ENCODE results near the gene EPO.
A peak's percentile ranks its signal among the peaks of the same experiment; 100 is the strongest.

The EPO gene

DNA sequence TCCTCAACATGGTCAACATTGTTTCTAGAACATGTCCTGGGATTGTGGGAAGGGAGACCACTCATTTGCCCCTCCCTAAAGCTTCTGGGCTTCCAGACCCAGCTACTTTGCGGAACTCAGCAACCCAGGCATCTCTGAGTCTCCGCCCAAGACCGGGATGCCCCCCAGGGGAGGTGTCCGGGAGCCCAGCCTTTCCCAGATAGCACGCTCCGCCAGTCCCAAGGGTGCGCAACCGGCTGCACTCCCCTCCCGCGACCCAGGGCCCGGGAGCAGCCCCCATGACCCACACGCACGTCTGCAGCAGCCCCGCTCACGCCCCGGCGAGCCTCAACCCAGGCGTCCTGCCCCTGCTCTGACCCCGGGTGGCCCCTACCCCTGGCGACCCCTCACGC lies at the start of gene EPO:
EPO (plus strand) TSS at position 190 of the 392 bp plus-strand sequence. CDS start 513 bp downstream, outside the sequence.
- DNase-seq: no peak

DNA sequence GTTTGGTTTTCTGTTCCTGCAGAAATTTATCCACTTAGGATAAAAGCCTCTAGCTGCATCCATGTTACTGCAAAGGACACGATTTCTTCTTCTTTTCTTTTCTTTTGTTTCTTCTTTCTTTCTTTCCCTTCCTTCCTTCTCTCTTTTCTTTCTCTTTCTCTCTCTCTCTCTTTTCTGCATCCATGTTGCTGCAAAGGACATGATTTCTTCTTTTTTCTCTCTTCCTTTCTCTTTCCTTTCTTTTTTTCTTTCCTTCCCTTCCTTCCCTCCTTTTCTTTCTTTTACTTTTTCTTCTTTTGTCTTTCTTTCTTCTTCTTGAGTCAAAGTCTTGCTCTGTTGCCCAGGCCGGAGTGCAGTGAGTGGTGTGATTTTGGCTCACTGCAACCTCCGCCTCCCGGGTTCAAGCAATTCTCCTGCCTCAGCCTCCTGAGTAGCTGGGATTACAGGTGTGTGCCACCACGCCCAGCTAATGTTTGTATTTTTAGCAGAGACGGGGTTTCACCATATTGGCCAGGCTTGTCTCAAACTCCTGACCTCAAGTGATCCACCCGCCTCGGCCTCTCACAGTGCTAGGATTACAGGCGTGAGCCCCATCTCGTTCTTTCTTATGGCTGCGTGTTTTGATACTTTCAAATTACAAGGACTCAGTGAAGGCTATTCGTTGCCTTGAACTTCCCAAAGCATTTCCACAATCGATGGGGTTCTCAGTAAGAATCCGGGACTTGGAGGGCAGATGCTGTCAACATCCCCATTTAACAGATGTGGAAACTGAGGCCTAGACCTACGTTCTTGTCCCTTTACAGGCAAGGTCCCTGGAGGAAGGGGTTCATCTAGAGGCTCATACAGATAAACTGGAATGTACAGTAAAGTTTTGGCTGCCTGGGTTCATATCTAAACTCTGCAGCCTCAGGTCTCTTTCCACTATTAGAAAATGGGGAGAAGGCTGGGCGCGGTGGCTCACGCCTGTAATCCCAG lies 48.6 kb upstream of the EPO start:
- DNase-seq: no peak

DNA sequence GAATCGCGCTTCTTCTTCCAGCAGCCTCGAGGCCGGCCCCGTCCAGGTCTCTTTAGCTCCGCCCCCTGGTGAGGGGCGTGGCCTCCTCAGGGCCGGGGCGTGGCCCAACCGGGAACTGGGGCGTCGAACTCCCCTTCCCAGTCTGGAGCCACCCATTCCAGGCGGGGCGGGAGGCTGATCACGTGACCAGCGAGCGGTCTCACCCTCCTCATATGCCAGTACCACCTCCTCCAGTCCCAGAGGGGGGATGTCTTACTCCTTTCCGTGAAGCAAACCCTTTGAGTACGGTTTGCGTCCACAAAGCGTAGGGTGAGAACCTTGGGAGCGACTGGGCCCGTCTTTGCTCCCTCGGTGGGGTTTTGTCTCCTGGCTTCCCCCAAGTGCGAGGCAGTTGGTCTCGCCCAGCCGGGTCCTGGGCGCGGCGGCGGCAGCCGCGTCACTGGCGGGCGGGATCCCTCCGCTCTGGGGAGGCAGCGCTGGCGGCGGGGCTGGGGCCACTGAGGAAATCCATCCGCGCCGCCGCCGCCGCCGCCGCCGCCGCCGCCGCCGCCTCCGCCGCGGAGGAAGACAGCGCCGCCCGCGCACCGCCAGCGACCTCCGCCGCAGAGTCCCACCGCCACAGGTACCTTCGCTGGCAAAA lies 46.8 kb upstream of the EPO start, which contains the start of gene GNB2:
GNB2 (plus strand) TSS at position 439 of the 640 bp plus-strand sequence. CDS start 2,526 bp downstream, outside the sequence.
- peak; percentile 99 for DNase-seq

DNA sequence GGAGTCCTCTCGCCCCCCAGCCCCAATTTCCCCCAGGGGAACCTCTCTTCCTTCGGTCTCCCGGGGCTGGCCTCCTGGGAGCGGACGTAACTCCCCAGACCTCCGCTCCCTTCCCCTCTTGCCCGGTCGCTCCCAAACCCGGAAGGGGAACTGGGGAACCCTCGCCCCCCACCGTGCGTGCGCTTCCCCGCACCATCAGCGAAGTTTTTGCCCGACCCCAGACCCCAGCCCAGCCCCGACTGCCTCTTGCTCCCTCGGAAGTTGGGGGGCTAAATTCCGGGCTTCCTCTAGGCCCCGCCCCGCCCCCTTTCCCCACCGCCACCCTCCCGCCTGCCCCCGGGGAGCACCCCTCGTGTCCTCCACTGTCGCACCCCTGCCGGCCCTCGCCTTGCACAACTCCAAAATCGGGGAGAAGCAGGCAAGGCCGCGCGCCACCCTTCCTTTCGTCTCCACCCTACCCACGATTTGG lies 46.3 kb upstream of the EPO start:
- DNase-seq: peak; percentile 61

DNA sequence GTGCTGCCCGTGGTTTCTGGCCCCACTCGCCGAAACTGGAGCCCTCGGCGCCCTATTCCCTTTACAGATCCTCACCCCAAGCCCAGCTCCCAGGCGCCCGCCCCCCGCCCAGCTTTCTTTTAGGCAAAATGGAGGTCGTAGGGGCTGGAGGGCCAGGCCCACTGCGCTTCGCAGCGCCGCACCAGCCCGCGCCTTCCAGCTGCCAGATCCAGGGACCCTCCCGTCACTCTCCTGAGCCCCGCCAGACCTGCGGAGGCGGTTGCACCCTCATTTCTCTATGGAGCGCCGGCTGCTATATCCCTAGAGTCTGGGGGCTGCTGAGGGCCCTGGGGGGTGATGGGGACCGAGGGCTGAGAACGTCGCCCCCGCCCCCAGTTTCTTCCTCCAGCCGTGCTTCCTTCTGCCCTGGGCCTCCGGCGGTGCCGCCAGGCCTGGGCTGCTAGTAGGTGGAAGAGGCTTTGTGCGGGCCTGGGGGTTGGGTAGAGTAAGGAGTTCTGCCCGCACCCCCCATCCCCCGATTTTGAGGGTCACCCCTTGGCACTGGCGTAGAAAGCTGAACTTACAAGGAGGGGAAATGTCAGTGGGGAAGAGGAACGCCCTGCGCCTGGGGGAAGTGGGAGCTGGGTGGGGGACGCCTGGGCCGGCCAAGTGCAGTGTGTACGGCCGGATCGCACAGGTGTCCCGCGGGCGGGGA lies 45.7 kb upstream of the EPO start:
- DNase-seq: peak; percentile 47

DNA sequence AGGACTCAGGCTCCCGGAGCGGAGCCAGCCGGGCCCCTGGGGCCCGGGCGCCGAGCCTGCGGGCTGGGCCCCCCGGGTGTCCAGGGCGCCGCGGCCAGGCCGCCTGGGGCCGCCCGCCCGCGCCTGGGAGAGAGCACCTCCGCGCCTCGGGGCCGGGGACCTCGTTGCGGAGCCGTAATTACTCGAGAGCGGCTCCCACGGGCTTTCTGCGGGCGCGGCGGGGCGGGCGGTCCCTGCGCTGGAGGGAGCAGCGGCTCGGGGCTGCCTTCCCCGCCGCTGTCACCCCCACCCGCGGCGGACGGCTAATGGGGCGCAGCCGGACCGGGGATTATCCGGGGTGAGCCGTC lies 45.2 kb upstream of the EPO start:
- peak; percentile 53 for DNase-seq

DNA sequence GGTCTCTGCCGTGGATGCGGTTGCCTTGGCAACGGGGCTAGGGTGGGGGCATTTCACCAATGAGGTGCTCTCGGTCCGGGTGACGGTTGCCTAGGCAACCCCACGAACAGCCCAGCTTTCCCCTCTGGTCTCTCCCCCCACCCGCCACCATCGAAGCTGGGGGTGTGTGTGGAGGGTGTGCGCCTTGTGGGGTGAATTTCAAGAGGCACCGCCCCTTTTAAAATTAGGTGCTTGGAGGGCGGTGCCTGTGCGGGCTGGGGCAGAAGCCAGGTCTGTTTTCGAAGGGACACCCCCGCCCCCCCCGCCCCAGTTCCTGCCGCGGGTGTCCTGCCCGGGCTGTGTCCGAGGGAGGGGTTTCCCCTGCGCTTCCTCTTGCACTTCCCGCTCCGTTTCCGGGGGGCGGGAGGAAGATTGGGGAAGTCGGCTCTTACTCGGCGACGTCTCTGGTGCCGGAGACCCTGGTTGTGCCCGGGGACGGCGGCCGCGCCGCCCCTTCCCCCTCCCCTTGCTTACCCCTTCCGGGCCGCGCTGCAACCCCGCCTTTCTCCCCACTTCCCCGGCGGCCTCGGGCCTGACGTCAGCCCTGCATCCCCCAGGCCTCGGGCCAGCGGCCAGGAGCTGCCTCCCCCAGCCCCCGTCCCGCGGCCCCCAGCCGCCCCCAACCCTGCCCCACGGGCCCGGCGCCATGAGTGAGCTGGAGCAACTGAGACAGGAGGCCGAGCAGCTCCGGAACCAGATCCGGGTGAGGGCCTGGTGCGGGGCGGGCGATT lies 44.5 kb upstream of the EPO start:
- DNase-seq: peak; percentile 87

DNA sequence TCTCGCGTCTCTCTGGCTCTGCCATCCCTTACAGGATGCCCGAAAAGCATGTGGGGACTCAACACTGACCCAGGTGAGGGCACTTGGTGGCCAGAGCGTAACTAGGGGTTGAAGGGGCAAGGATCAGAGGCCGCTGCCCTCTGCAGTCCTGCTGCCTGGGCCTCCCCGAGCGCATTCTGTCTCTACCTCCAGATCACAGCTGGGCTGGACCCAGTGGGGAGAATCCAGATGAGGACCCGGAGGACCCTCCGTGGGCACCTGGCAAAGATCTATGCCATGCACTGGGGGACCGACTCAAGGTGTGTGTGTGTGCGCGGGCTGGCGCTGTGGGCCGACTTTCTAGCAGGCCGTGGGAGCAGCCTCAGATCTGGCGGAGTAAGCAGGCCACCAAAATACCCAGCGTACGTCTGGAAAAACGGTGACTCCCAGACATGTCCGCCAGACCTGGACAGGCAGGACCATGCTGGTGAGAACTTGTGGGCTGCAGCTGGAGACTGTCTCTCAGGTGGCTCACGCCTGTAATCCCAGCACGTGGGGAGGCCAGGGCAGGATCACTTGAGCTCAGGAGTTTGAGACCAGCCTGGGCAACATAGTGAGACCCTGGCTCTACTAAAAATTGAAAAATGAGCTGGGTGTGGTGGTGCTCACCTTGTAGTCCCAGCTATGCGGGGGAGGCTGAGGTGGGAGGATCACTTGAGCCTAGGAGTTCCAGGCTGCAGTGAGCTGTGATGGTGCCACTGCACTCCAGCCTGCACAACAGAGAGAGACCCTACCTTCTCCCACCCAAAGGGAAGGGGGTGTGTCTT lies 43.6 kb upstream of the EPO start:
- no peak for DNase-seq

DNA sequence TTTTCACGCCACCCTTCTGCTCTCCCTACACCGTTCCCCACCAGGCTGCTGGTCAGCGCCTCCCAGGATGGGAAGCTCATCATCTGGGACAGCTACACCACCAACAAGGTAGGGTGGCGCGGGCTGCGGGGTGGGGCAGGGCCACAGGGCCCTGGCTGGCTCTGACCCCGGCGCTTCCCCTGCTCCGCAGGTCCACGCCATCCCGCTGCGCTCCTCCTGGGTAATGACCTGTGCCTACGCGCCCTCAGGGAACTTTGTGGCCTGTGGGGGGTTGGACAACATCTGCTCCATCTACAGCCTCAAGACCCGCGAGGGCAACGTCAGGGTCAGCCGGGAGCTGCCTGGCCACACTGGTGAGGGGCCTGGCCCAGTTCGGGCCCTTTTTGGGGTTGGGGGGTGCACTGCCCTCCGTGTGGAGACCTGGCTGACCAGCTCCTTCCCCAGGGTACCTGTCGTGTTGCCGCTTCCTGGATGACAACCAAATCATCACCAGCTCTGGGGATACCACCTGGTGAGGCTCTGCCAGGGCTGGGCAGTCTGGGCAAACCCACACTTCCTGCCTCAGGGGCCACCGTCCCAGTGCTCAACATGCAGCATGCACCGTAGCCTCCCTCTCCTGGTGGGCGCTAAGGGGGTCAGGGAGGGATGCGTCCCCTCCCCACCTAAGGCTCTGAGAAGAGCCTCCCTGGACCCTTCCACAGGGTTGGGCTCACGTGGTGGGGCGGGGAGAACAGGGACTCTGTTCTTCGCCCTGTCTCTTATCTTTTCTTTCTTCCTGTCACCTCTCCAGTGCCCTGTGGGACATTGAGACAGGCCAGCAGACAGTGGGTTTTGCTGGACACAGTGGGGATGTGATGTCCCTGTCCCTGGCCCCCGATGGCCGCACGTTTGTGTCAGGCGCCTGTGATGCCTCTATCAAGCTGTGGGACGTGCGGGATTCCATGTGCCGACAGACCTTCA lies 42.7 kb upstream of the EPO start:
- no peak for DNase-seq

DNA sequence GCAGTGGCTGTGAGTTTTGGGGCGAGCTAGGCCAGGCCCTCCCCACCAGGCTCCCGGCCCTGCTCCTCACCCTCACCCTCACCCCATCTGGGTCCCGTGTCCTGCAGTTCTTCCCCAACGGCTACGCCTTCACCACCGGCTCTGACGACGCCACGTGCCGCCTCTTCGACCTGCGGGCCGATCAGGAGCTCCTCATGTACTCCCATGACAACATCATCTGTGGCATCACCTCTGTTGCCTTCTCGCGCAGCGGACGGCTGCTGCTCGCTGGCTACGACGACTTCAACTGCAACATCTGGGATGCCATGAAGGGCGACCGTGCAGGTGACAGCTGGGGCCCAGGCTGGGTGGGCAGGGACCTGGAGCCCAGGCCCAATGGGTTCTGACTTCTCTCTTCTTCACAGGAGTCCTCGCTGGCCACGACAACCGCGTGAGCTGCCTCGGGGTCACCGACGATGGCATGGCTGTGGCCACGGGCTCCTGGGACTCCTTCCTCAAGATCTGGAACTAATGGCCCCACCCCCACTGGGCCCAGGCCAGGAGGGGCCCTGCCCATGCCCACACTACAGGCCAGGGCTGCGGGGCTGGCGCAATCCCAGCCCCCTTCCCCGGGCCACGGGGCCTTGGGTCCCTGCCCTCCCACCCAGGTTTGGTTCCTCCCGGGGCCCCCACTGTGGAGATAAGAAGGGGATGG lies 41.8 kb upstream of the EPO start:
- DNase-seq: no peak

DNA sequence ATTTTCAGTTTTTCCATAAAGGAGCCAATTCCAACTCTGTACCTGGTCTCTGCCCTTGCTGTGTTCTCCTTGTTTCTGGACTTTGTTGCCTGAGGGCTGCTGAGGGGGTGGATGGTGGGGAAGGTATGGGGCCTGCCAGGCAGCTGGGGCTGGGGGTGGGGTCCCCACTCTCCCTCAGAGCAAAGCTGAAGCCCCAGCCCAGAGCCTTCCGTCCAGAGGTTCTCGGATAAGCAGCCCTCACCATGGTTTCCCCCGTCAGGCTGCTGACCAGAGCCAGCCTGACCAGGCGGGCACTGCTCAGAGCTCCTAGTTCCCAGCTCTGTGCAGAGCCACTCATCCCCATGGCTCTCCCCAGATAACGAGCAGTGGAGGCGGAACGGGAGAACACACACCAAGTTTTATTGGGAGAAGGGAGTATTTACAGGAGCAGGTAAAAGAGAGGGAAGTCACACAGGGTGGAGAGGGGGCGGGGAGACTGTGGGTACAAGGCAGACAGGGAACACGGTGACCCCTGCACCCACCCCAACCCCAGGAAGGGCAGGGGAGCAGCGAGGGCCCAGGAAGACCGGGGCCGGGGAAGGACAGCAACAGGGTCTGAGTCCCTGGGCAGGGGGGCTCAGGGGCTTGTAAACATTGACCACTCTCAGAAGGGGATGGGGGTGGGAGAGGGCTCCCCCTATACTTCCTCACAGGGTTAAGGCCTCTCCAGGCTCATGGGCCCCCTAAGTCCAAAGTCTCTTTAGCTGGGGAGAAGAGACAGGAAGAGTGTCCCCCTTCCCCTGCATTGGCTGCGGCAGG lies 40.9 kb upstream of the EPO start:
- DNase-seq: no peak

DNA sequence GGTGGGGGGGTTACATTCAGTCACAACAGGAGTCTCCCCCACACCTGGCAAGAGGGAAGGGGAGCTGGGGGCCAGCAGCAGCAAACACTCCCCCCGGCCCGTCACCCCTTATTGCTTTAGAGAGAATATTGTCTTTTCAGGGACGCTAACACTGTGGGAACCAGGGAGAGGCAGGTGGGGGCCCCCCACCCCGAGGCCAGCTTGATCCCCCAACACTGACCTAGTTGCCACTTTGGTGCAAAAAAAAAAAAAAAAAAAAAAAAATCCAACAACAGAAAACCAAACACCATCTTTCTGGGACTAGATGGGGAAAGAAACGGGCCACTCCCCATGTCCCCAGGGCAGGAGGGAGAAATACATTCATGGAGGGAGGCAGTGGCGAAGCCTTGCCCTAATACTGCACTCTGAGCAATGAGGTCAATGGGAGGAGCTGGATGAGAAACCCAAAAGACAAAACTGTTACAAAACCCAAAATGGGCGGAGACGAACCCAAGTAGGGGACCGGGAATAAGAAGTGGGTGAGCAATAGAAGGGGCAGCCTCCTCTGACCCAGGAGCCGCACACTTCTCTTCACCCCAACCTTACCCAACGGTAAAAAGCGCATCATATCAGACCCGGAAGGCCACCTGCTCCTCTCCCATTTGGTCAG lies 40.2 kb upstream of the EPO start:
- DNase-seq: peak; percentile 5

DNA sequence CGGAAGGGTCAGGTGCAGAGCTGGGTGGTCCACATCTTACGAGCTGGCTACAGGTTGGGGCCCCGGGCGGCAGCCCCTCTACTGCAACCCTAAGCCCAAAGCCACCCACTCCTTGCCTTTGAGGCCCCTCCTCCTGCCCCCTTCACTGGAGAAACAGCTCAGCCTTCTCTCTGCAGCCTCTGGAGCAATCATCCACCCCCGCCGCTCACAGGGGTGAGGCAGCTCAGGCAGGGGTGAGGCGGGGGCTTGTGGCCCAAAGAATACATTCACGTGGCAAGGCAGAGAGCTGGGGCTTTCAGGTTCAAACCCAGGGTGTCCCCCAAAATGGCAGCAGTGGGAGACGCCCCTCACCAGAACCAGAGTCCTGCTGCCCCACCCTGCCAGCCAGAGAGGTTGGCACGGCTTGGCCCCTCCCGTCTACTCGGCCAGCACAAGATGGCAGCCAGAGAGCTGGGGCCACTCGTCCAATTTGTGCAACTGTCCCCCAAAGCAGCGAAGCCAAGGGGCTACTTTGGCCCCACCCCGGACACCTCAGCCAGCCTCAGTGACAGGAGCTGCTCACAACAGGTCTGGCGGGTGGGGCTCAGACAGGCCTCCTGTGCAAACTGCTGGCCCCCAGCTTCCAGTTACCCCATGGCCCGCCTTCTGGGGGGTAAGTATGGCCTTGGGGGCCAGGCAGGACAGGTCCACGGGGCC lies 39.5 kb upstream of the EPO start:
- peak; percentile 23 for DNase-seq

DNA sequence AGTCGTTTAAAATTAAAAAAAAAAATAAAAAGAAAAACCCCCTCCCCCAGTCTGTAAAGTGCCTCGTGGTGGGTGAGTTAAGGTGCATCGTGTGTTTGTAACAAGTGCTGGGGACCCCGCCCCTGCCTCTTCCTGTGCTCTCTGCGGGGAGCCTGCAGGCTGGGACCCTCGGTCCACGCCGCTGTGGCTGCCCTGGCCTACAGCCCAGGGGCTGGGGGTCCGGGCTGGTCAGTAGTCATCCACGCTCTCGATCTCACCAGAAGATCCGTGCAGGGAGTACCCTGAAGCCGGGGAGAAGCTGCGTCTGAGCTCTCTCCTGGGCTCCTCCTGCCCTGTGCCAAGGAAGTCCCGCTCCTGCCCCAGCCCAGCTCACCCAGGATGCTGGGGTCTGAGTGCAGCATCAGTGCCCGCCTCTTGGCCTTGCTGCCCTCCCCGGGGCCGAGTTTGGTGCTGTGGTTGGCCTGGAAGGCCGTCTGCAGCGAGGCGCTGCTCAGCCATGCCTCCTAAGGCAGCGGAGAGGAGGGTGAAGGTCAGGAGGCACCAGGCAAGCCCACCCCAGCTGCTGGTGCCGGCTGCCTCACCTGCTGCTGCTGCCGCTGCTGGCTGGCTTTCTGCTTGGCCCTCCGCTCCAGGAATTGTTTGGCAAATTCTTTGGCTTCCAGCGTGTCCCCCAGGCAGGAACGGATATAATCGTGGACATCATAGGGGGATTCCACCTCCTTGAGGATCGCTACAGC lies 38.6 kb upstream of the EPO start:
- no peak for DNase-seq

DNA sequence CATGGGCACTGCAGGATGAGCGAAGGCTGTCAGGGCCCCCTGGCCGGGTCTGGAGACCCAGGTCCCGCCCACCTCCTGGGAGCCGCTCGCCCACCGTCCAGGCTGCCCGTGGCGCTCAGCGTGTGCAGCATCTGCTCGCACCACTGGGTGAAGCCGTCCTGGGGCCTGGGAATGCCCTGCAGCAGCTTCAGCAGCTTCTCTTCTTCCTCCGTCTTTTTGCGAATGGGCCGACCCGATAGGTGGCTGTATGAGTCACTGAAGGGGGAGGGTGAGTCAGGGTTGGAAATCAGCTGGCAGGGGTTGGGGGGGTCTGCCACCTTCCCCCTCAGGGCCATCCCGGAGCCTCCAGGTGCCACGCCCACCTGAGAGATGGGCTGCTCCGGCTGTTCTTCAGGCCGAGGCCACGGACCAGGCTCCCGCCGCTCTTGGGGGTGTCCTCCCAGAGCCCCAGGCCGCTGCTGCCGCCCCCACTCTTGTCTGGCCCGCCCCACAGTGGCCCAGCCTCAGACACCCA lies 38.0 kb upstream of the EPO start:
- peak; percentile 43 for DNase-seq

DNA sequence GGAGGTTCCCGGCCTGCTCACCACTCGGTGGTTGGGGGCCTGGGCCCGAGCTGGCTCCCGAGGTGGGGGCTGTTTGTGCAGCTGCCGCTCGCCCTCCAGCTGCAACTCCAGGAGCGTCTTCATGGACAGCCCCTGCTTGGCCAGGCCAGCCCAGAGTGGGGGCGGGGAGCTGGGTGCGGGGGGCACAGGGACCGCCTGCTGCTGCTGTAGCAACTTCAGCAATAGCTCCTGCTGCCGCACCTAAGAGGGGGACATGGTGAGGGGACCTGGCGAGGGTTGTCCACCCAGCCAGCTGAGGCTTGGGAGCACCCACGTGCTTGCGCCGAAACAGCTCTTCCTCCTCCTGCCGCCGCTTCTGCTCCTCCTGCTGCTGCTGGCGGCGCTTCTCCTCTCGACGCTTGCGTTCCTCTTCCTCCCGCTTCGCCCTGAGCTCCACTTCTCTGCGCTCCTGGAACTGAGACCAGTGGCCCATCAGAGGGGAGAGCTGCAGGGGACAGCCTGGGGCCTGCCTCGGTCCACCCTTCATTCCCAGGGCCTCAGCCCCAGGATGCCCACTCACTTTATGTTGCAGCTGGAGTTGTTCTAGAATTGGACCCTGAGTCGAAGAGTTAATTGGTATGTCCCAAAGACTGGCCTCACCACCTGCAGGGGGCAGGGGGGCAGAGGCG lies 37.1 kb upstream of the EPO start:
- no peak for DNase-seq

Data from stimulated activated CD4-positive, alpha-beta T cell treated with anti-CD3 and anti-CD28 coated beads, Interleukin-15, amount 100 ng/mL, for 24 hours (primary cell).